GM13976 (cell line): ENCODE data around the gene GPRC5B.

Experiments used
- DNase-seq: peaks from one replicate; pipeline ENCODE4 v3.0.0; 2012; ENCODE audit warnings: low spot score
- in situ Hi-C: fragments of 300-500 bp; cut with MboI; formaldehyde crosslinking; loops from one replicate; pipeline ENCODE4 v1.12.0; 2022; ENCODE audit warnings: low sequenced_read_pairs, mixed read lengths, inconsistent platforms; ENCODE audit not compliant: unreplicated experiment
- TF ChIP-seq, protein P1 (sequence below): IDR thresholded peaks from 2 replicates; pipeline ENCODE4 v1.5.1; 2012; ENCODE audit warnings: borderline replicate concordance, mild to moderate bottlenecking; ENCODE audit not compliant: insufficient read depth; ENCODE audit errors: extremely low read depth, missing control alignments, control extremely low read depth

Gene GPRC5B

DNA sequence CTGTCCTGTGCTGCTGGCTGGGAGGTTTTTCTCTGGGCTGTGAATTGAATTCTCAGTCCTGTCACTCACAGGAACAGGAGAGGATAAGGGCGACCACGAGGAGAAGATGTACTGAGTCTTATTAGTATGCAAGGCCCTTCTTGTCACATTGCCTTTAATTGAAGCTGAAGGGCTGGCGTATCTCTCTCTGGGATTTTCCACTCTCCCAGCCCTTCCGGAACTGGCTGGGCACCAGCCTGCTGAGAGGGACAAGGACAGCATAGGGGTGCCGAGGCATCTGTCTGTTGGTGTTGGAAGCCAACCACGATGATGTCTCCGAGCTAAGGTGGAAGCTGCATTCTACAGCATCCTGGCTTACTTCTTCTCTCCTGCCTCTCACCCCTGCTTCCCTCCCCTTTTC lies 33.2 kb downstream of the GPRC5B start:
- no peak for DNase-seq
- TF ChIP-seq, protein P1, sequence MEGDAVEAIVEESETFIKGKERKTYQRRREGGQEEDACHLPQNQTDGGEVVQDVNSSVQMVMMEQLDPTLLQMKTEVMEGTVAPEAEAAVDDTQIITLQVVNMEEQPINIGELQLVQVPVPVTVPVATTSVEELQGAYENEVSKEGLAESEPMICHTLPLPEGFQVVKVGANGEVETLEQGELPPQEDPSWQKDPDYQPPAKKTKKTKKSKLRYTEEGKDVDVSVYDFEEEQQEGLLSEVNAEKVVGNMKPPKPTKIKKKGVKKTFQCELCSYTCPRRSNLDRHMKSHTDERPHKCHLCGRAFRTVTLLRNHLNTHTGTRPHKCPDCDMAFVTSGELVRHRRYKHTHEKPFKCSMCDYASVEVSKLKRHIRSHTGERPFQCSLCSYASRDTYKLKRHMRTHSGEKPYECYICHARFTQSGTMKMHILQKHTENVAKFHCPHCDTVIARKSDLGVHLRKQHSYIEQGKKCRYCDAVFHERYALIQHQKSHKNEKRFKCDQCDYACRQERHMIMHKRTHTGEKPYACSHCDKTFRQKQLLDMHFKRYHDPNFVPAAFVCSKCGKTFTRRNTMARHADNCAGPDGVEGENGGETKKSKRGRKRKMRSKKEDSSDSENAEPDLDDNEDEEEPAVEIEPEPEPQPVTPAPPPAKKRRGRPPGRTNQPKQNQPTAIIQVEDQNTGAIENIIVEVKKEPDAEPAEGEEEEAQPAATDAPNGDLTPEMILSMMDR, result no peak
- in situ Hi-C loops, result no loop called here

DNA sequence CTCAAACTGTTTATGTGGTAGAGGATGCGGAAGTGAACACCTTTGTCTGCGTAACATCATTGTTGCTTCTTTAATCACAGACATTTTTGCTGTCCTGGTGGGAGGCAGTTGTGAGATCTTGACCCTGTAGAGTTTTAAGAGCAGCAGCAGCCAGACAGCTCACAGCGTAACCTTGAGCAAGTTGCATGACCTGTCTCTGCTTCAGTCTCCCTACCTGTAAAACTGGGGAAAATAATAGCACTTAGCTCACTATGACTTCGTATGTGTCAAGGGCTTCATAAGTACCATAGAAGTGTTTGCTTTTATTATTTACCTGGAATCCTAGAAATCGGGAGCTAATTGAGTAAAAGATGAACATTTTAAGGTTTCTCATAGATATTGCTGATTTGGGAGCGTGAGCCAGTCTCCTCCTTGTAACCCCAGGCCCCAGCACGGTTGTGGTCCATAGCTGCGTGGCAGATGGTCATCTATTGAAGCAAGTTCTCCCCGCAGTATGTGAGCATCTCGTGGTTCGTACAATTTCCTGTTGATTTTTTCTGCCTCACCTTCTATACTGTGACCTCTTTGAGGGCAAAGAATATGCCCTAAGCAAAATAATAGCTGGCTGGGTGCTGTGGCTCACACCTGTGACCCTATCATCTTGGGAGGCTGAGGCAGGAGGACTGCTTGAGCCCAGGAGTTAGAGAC lies 34.4 kb downstream of the GPRC5B start:
- TF ChIP-seq, protein P1, result no peak
- no peak for DNase-seq
- in situ Hi-C loops, result no loop called here

GRCh38 chr16:19848756-19849155 lies 35.9 kb downstream of the GPRC5B start:
- in situ Hi-C loops, result no loop called here
- TF ChIP-seq, protein P1, result no peak

DNA sequence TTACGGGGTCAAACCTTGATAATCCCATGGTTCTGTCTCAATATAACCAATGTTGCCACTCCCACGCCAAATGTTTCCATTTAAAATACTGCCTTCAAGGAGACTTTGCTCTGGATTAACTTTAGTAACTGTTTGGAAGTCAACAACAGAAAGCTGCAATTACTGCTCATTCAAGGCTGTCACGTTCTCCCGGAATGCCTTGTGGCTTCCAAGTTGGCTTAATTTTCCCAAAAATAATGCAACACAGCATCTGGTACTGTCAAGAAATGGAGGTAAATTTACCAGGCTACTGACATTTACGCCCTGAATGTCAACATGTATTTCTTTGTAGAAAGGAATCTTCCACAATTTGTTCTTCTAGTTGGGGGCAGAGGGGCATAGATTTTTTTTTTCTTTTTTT lies 38.2 kb downstream of the GPRC5B start:
- TF ChIP-seq, protein P1, result no peak
- DNase-seq, result no peak
- in situ Hi-C loops, result no loop called here

More at GRCh38 chr16:19848756-19849155, 35.9 kb downstream of the GPRC5B start:
- no peak for DNase-seq

- DNase-seq, result no peak
- in situ Hi-C loops, result no loop called here
- TF ChIP-seq, protein P1, result no peak
Observed at GRCh38 chr16:19844945-19845641, 39.6 kb downstream of the GPRC5B start.

- TF ChIP-seq, protein P1, result no peak
- no peak for DNase-seq
- in situ Hi-C loops, result no loop called here
Observed at GRCh38 chr16:19843371-19843770, 41.3 kb downstream of the GPRC5B start.
